Measurements from ENCODE around the gene RAPGEFL1.
"Not testable (repeated sequence)": the region's sequence is repeated elsewhere in the genome, so short reads cannot be mapped to it uniquely, and the experiment has no call there.

The RAPGEFL1 gene

GRCh38 chr17:40187238-40187637, 10.0 kb downstream of the RAPGEFL1 start:
- WGBS, 2 experiments (ENCODE audit: insufficient coverage in 2 of 2) = 78 to 90% methylated on average over 3 of the region's 3 CpGs
- Histone ChIP-seq H3K4me1 (ENCODE audit: control insufficient read depth, insufficient read depth, low read length, poor library complexity, severe bottlenecking) (peaks cover 10% of the 10 kb centered on the region), H3K27ac (ENCODE audit: low read depth, low read length, severe bottlenecking) (no peak overlapping the region), H3K9me3 (ENCODE audit: control insufficient read depth, low read length) (no peaks in the 10 kb centered on the region), H3K4me3 (ENCODE audit: extremely low read depth, insufficient read depth, low read length, poor library complexity, severe bottlenecking) (no peak overlapping the region), H3K36me3 (ENCODE audit: control insufficient read depth, insufficient read depth, low read length) (peaks cover 14% of the 10 kb centered on the region)

GRCh38 chr17:40188694-40189093, 11.4 kb downstream of the RAPGEFL1 start:
- Histone ChIP-seq H3K4me1 (ENCODE audit: control insufficient read depth, insufficient read depth, low read length, poor library complexity, severe bottlenecking) (peaks cover 10% of the 10 kb centered on the region), H3K27ac (ENCODE audit: low read depth, low read length, severe bottlenecking) (no peak overlapping the region), H3K4me3 (ENCODE audit: extremely low read depth, insufficient read depth, low read length, poor library complexity, severe bottlenecking) (no peak overlapping the region), H3K9me3 (ENCODE audit: control insufficient read depth, low read length) (no peaks in the 10 kb centered on the region), H3K36me3 (ENCODE audit: control insufficient read depth, insufficient read depth, low read length) (peaks cover 14% of the 10 kb centered on the region)
- WGBS, 2 experiments (ENCODE audit: insufficient coverage in 2 of 2) = 80 to 93% methylated on average over 6 of the region's 6 CpGs

- Histone ChIP-seq H3K4me1 (ENCODE audit: control insufficient read depth, insufficient read depth, low read length, poor library complexity, severe bottlenecking) (peaks cover 15% of the 10 kb centered on the region), H3K4me3 (ENCODE audit: extremely low read depth, insufficient read depth, low read length, poor library complexity, severe bottlenecking) (no peak overlapping the region), H3K9me3 (ENCODE audit: control insufficient read depth, low read length) (no peaks in the 10 kb centered on the region), H3K36me3 (ENCODE audit: control insufficient read depth, insufficient read depth, low read length) (peaks cover 12% of the 10 kb centered on the region), H3K27ac (ENCODE audit: low read depth, low read length, severe bottlenecking) (no peak overlapping the region)
- WGBS, 2 experiments (ENCODE audit: insufficient coverage in 2 of 2) = 57 to 66% methylated on average over 13 to 15 of the region's 15 CpGs
These were observed 13.1 kb downstream of the RAPGEFL1 start for GRCh38 chr17:40190197-40191021.

GRCh38 chr17:40191237-40192208, 14.3 kb downstream of the RAPGEFL1 start:
- WGBS, 2 experiments (ENCODE audit: insufficient coverage in 2 of 2) = 4 to 6% methylated on average over 46 to 54 of the region's 60 CpGs
- H3K27ac ChIP-seq (ENCODE audit: low read depth, low read length, severe bottlenecking) = no peak overlapping the region
- no peaks in the 10 kb centered on the region for H3K9me3 ChIP-seq (ENCODE audit: control insufficient read depth, low read length)
- H3K36me3 ChIP-seq (ENCODE audit: control insufficient read depth, insufficient read depth, low read length) = peaks cover 12% of the 10 kb centered on the region
- H3K4me3 ChIP-seq (ENCODE audit: extremely low read depth, insufficient read depth, low read length, poor library complexity, severe bottlenecking) = peak overlapping the region; percentile 39
- H3K4me1 ChIP-seq (ENCODE audit: control insufficient read depth, insufficient read depth, low read length, poor library complexity, severe bottlenecking) = peaks cover 15% of the 10 kb centered on the region

- Histone ChIP-seq H3K27ac (ENCODE audit: low read depth, low read length, severe bottlenecking) (no peak overlapping the region), H3K4me3 (ENCODE audit: extremely low read depth, insufficient read depth, low read length, poor library complexity, severe bottlenecking) (no peak overlapping the region), H3K4me1 (ENCODE audit: control insufficient read depth, insufficient read depth, low read length, poor library complexity, severe bottlenecking) (peaks cover 15% of the 10 kb centered on the region), H3K9me3 (ENCODE audit: control insufficient read depth, low read length) (no peaks in the 10 kb centered on the region), H3K36me3 (ENCODE audit: control insufficient read depth, insufficient read depth, low read length) (peaks cover 12% of the 10 kb centered on the region)
- 100% methylated on average over 1 of the region's 2 CpGs for WGBS, 2 experiments (ENCODE audit: insufficient coverage in 2 of 2)
These were observed 15.7 kb downstream of the RAPGEFL1 start for GRCh38 chr17:40192961-40193360.

- peaks cover 15% of the 10 kb centered on the region for H3K4me1 ChIP-seq (ENCODE audit: control insufficient read depth, insufficient read depth, low read length, poor library complexity, severe bottlenecking)
- peaks cover 6% of the 10 kb centered on the region for H3K36me3 ChIP-seq (ENCODE audit: control insufficient read depth, insufficient read depth, low read length)
- no CpG with 5 or more reads among the region's 2 CpGs for WGBS, 2 experiments (ENCODE audit: insufficient coverage in 2 of 2)
- no peaks in the 10 kb centered on the region for H3K9me3 ChIP-seq (ENCODE audit: control insufficient read depth, low read length)
- H3K27ac ChIP-seq (ENCODE audit: low read depth, low read length, severe bottlenecking) = no peak overlapping the region
- H3K4me3 ChIP-seq (ENCODE audit: extremely low read depth, insufficient read depth, low read length, poor library complexity, severe bottlenecking) = no peak overlapping the region
These were observed 17.6 kb downstream of the RAPGEFL1 start for GRCh38 chr17:40194821-40195220.

- H3K27ac ChIP-seq (ENCODE audit: low read depth, low read length, severe bottlenecking) = no peak overlapping the region
- H3K36me3 ChIP-seq (ENCODE audit: control insufficient read depth, insufficient read depth, low read length) = peaks cover 6% of the 10 kb centered on the region
- H3K4me1 ChIP-seq (ENCODE audit: control insufficient read depth, insufficient read depth, low read length, poor library complexity, severe bottlenecking) = peaks cover 5% of the 10 kb centered on the region
- H3K9me3 ChIP-seq (ENCODE audit: control insufficient read depth, low read length) = no peaks in the 10 kb centered on the region
- H3K4me3 ChIP-seq (ENCODE audit: extremely low read depth, insufficient read depth, low read length, poor library complexity, severe bottlenecking) = no peak overlapping the region
- WGBS, 2 experiments (ENCODE audit: insufficient coverage in 2 of 2) = no CpG with 5 or more reads among the region's 1 CpG
These were observed 20.3 kb downstream of the RAPGEFL1 start for GRCh38 chr17:40197550-40197949.

- not testable (repeated sequence) for H3K36me3 ChIP-seq (ENCODE audit: control insufficient read depth, insufficient read depth, low read length)
These were observed 20.7 kb downstream of the RAPGEFL1 start for GRCh38 chr17:40197965-40198456.

GRCh38 chr17:40198576-40198975, 21.3 kb downstream of the RAPGEFL1 start:
- Histone ChIP-seq H3K27ac (ENCODE audit: low read depth, low read length, severe bottlenecking) (no peak overlapping the region), H3K36me3 (ENCODE audit: control insufficient read depth, insufficient read depth, low read length) (no peaks in the 10 kb centered on the region), H3K9me3 (ENCODE audit: control insufficient read depth, low read length) (no peaks in the 10 kb centered on the region), H3K4me1 (ENCODE audit: control insufficient read depth, insufficient read depth, low read length, poor library complexity, severe bottlenecking) (peaks cover 9% of the 10 kb centered on the region), H3K4me3 (ENCODE audit: extremely low read depth, insufficient read depth, low read length, poor library complexity, severe bottlenecking) (no peak overlapping the region)
- WGBS, 2 experiments (ENCODE audit: insufficient coverage in 2 of 2) = 89 to 100% methylated on average over 3 to 5 of the region's 5 CpGs

More at GRCh38 chr17:40197965-40198456, 20.7 kb downstream of the RAPGEFL1 start:
- WGBS, 2 experiments (ENCODE audit: insufficient coverage in 2 of 2) = 85 to 92% methylated on average over 8 of the region's 8 CpGs
- H3K27ac ChIP-seq (ENCODE audit: low read depth, low read length, severe bottlenecking); H3K4me1 ChIP-seq (ENCODE audit: control insufficient read depth, insufficient read depth, low read length, poor library complexity, severe bottlenecking); H3K4me3 ChIP-seq (ENCODE audit: extremely low read depth, insufficient read depth, low read length, poor library complexity, severe bottlenecking); H3K9me3 ChIP-seq (ENCODE audit: control insufficient read depth, low read length): not testable (repeated sequence)

- WGBS, 2 experiments (ENCODE audit: insufficient coverage in 2 of 2) = 97 to 100% methylated on average over 3 of the region's 4 CpGs
- Histone ChIP-seq H3K27ac (ENCODE audit: low read depth, low read length, severe bottlenecking) (no peak overlapping the region), H3K36me3 (ENCODE audit: control insufficient read depth, insufficient read depth, low read length) (no peaks in the 10 kb centered on the region), H3K4me1 (ENCODE audit: control insufficient read depth, insufficient read depth, low read length, poor library complexity, severe bottlenecking) (peaks cover 4% of the 10 kb centered on the region), H3K9me3 (ENCODE audit: control insufficient read depth, low read length) (no peaks in the 10 kb centered on the region), H3K4me3 (ENCODE audit: extremely low read depth, insufficient read depth, low read length, poor library complexity, severe bottlenecking) (no peak overlapping the region)
These were observed 25.9 kb downstream of the RAPGEFL1 start for GRCh38 chr17:40203131-40203530.
